ENCODE data around the gene ATR.

DNA sequence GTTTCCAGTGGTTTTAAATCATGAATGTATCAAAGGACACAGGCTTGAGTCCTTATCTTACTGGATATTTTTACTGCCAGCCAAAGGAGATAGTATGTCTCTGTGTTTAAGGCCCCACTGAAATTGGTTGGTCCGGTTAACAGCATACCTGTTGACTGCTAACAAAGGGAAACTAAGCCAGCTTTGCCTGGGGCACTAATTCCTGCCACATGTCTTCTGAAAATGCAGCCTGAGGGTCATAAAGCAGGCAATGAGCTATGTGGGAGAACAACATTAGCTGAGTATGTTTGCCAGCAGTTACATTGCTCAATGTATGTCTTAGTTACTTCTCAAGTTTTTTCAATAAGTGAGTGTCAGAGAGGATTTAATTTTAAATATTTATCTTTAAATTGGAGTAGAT lies 30.1 kb upstream of the ATR start:
- TF ChIP-seq POLR2AphosphoS5 (IDR thresholded peaks at IDR 0.05; ENCODE audit: borderline replicate concordance, low read depth, low read length): no peak
- no peak for TF ChIP-seq EZH2 (IDR thresholded peaks at IDR 0.05)
- TF ChIP-seq FOXP2 (optimal IDR thresholded peaks at IDR 0.05; ENCODE audit: control extremely low read depth, extremely low read length, insufficient read depth): no peak

Measured in SK-N-MC (cell line).